Femur (tissue), 1 donor: ENCODE data around the gene SEMA4F.
"Not testable (repeated sequence)": the region's sequence is repeated elsewhere in the genome, so short reads cannot be mapped to it uniquely, and the experiment has no call there.

Experiments
- DNase-seq: peaks from one replicate; pipeline ENCODE4 v3.0.0-alpha.2; 2017

SEMA4F gene, protein sequence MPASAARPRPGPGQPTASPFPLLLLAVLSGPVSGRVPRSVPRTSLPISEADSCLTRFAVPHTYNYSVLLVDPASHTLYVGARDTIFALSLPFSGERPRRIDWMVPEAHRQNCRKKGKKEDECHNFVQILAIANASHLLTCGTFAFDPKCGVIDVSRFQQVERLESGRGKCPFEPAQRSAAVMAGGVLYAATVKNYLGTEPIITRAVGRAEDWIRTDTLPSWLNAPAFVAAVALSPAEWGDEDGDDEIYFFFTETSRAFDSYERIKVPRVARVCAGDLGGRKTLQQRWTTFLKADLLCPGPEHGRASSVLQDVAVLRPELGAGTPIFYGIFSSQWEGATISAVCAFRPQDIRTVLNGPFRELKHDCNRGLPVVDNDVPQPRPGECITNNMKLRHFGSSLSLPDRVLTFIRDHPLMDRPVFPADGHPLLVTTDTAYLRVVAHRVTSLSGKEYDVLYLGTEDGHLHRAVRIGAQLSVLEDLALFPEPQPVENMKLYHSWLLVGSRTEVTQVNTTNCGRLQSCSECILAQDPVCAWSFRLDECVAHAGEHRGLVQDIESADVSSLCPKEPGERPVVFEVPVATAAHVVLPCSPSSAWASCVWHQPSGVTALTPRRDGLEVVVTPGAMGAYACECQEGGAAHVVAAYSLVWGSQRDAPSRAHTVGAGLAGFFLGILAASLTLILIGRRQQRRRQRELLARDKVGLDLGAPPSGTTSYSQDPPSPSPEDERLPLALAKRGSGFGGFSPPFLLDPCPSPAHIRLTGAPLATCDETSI

GRCh38 chr2:74653985-74654882, at the start of gene SEMA4F:
Gene SEMA4F, plus strand, starts transcription at chr2:74654247. Its CDS starts 130 bp downstream, at chr2:74654377.
- DNase-seq, result peak; percentile 97

DNA sequence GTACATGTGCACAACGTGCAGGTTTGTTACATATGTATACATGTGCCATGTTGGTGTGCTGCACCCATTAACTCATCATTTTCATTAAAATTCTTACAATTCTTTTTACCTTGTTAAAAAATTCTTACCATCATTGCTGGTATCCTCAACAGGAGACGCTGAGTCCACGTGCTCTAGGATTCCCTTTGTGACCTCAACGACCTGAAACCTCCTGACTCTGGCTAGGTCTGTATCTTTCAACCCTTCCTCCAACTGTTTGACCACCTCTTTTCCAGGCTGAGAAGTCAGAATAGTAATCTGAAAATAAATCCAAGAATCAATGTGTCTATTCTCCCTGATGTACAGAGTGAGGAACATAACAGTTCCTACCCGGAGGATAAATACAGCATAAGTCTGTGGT, 47.1 kb upstream of the SEMA4F start:
- no peak for DNase-seq

GRCh38 chr2:74617122-74617521, 36.9 kb upstream of the SEMA4F start:
- no peak for DNase-seq

DNA sequence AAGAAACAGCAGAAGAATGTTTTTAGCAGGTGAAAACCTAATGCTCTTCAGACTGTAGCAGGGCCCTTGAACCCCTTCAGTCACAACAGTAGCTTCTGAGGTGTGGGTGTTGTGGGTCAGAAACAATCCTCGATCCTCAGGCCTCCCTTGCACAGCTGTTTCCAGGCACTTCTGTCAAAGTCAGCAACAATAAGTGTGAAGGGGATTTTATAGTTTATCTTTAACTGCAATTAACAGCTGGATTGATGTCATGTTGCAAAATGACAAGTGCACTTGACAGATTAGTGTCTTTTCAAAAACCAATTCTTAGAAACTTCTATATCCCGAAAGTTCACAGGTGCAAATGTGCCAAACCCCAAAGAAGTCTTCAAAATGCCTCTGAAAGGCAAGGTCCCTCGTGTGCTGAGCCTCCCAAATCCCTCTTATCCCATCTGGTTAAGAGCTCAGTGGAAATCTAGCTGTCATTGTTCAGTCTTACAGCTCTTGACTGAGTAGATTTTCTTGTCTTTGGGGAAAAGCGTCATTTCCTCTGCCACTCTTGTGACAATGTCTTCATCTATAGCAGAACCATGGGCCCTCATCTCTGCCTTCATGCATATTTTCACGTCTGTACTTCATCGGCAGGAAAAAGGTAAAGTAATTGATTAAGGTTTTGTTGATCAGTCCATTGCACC, 35.5 kb upstream of the SEMA4F start:
- DNase-seq, result no peak

GRCh38 chr2:74619651-74620297, 34.3 kb upstream of the SEMA4F start:
- DNase-seq, result no peak

DNA sequence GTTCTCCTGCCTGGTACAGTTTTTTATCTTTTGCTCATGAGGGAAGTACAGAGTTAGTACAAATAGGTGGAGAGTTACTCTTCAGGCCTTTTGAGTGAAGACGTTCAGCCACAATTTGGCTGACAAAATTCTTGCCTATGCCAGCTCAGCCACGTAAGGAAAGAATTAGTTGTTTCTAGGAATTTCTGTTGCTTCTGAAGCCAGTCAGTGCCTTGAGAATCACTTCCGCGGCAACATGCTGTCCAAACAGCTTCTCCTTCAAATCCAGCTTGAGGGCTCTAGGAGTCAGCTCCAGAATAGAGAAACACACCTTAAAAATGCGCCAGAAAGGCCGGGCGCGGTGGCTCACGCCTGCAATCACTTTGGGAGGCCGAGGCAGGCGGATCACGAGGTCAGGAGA, 33.4 kb upstream of the SEMA4F start:
- DNase-seq, result no peak

- DNase-seq, result no peak
These were observed 28.2 kb upstream of the SEMA4F start for GRCh38 chr2:74625658-74626425.

DNA sequence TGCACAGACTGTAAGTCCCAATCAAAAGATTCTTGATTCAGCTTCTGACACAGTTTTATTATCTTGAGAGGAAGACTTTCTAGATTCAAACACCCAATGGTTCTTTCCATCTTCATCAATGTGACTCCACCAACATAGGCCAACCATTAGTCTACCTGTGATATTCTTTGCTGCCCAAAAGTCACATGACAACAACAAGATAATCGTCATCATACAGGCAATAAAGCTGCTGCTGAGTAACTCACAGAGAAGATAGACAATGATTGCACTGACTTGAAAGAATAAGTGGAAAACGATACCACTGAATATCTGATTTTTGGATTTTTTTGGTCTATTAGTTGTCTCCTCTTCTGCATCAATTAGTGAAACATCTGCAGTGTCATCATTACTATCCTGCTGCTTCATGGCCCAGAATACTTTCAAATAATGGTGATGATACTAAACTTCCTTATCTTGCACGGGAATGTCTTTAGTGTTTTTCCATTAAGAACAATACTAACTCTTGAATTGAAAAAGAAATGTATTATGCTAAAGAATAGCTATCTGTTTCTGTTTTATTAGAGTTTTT, 25.4 kb upstream of the SEMA4F start:
- no peak for DNase-seq

DNA sequence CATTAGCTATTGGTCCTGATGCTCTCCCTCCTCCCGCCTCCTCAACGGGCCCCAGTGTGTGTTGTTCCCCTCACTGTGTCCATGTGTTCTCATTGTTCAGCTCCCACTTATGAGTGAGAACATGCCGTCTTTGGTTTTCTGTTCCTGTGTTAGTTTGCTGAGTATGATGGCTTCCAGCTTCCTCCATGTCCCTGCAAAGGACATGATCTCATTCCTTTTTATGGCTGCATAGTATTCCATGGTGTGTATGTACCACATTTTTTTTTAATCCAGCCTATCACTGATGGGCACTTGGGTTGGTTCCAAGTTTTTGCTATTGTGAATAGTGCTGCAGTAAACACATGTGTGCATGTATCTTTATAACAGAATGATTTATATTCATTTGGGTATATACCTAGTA, 23.6 kb upstream of the SEMA4F start:
- DNase-seq, result not testable (repeated sequence)

GRCh38 chr2:74632209-74632938, 21.7 kb upstream of the SEMA4F start:
- DNase-seq, result no peak

- no peak for DNase-seq
These were observed 21.1 kb upstream of the SEMA4F start for GRCh38 chr2:74632939-74633312.

- DNase-seq, result no peak
These were observed 14.5 kb upstream of the SEMA4F start for GRCh38 chr2:74639550-74639949.

GRCh38 chr2:74645344-74645743, 8.7 kb upstream of the SEMA4F start:
- no peak for DNase-seq

DNA sequence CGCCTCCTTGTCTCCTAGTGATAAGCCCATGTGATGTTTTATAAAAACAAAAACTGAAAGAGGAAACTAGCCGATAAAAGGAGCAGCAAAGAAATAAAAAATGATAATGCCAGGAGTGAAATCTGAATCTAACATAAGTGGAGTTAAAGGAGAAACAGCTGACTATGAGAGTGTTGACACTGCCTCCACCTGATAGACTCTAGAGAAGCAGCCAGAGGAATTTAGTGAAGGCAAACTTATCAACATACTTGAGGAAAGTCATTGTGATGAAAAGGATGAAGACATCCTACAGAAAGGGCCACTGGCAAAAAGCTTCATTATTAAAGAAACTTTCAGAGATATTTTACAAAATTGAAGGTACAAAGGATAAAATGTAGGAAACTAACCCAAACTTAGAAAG, 7.8 kb upstream of the SEMA4F start:
- DNase-seq, result no peak

DNA sequence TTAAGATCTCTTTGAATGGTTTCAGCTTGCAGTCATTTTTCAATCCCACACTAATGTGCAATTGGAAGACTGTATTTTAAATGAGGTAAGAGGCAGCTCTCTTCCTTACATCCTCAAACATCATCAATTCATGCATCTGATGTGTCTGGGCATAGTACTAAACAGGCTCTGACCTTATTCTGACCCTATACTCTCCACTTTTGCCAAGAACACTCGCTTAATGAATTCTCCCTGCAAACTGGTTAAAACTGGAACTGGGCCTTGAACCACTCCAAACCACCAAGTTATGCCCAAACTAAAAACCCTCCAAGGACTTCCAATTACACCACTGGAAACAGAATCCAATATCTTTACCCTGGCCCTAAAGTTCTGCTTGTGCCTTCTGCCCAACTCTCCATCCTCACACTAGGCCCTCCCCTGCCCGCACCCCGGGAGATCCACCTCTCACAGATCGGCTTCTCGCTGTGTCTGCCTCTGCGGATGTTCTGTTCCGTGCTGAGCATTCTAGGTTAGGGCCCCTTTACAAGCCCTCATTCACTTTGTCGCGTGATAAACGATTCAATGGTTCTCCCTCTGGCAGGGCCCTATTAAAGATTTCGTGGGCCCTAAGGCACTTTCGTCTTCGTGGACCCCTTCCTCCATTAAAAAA, 7.1 kb upstream of the SEMA4F start:
- no peak for DNase-seq

GRCh38 chr2:74648009-74648443, 6.0 kb upstream of the SEMA4F start, which contains the start of gene M1AP:
Gene M1AP, minus strand, starts transcription at chr2:74648330. Its CDS starts 8,055 bp downstream, at chr2:74640275.
- DNase-seq, result no peak

DNA sequence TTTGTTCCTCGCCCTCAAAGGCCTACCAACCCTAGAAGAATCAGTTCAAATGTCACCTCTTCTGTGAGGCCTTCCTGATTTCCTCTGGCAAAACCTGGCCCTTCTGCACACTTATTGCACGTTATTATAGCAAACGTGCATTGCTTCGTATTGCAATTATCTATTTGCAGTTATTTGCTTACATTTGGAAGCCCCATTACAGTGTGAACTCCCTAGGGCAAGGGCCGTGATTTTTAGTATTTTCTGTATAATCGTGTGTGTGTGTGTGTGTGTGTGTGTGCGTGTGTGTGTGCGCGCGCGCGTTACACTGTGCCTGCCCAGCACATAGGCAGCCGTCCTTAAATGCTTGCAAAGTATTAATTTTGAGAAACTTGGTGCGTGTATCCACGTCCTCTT, 460 bp upstream of the SEMA4F start:
- no peak for DNase-seq

GRCh38 chr2:74655579-74655978, 1.5 kb downstream of the SEMA4F start:
- no peak for DNase-seq

- DNase-seq, result no peak
These were observed 4.5 kb downstream of the SEMA4F start for GRCh38 chr2:74658516-74658915.
